DND-41 (cell line): ENCODE measurements around the gene CPEB1.

Experiments used
- ATAC-seq: fragments of 200-7000 bp; cut with Tn5 transposase; 3 replicates; pipeline ENCODE4 v1.9.1; 2021; ENCODE audit warnings: low read depth; ENCODE audit not compliant: insufficient read depth
- DNase-seq: peaks from one replicate; pipeline ENCODE4 v3.0.0-alpha.2; 2020
- H2AFZ ChIP-seq: 2 replicates; pipeline ENCODE4 v1.6.0; 2012; ENCODE audit warnings: low read depth, low read length
- H3K27ac ChIP-seq: 2 replicates; pipeline ENCODE4 v1.5.1; 2012; ENCODE audit warnings: low read length, inconsistent platforms
- H3K27me3 ChIP-seq: fragments of 200-600 bp; sonication (generic); 2 replicates; pipeline ENCODE4 v1.6.0; 2012; ENCODE audit warnings: low read length, mild to moderate bottlenecking, inconsistent platforms; ENCODE audit not compliant: insufficient read depth, poor library complexity
- H3K36me3 ChIP-seq: 2 replicates; pipeline ENCODE4 v1.5.1; 2012; ENCODE audit warnings: low read length, inconsistent platforms; ENCODE audit not compliant: insufficient read depth
- H3K4me1 ChIP-seq: 2 replicates; pipeline ENCODE4 v1.5.1; 2012; ENCODE audit warnings: mild to moderate bottlenecking, low read length; ENCODE audit not compliant: insufficient read depth
- H3K4me2 ChIP-seq: 2 replicates; pipeline ENCODE4 v1.6.0; 2012; ENCODE audit warnings: mild to moderate bottlenecking, moderate library complexity, low read length, inconsistent platforms; ENCODE audit not compliant: insufficient read depth
- H3K4me3 ChIP-seq, 2 experiments: fragments of 200-600 bp in 1 of 2; shearing (Covaris generic) in 1 of 2; 2 replicates each; pipeline ENCODE4 v1.5.1; 2012 to 2016; ENCODE audit warnings: inconsistent platforms in 2 of 2, low read length in 2 of 2, mild to moderate bottlenecking in 2 of 2, low read depth in 1 of 2, moderate library complexity in 1 of 2
- H3K79me2 ChIP-seq: 2 replicates; pipeline ENCODE4 v1.6.0; 2012; ENCODE audit warnings: low read length, inconsistent platforms; ENCODE audit not compliant: insufficient read depth
- H3K9ac ChIP-seq: 2 replicates; pipeline ENCODE4 v1.6.0; 2012; ENCODE audit warnings: low read depth, mild to moderate bottlenecking, inconsistent platforms, low read length, moderate library complexity
- H3K9me3 ChIP-seq: 2 replicates; pipeline ENCODE4 v1.5.1; 2012; ENCODE audit warnings: low read length, moderate library complexity, mild to moderate bottlenecking, inconsistent platforms; ENCODE audit not compliant: insufficient read depth, severe bottlenecking
- H4K20me1 ChIP-seq: 2 replicates; pipeline ENCODE4 v1.6.0; 2012; ENCODE audit warnings: low read length; ENCODE audit not compliant: insufficient read depth
- EZH2 ChIP-seq: IDR thresholded peaks from 3 replicates; pipeline ENCODE4 v1.6.1; 2012; ENCODE audit warnings: borderline replicate concordance, low read depth, mild to moderate bottlenecking, moderate library complexity, low read length, inconsistent platforms; ENCODE audit not compliant: severe bottlenecking
- TF ChIP-seq, protein P1 (sequence below): IDR thresholded peaks from 2 replicates; pipeline ENCODE4 v1.5.1; 2012; ENCODE audit warnings: borderline replicate concordance, low read length, moderate library complexity, mild to moderate bottlenecking; ENCODE audit not compliant: poor library complexity, severe bottlenecking; ENCODE audit errors: extremely low read depth

CPEB1 gene

DNA sequence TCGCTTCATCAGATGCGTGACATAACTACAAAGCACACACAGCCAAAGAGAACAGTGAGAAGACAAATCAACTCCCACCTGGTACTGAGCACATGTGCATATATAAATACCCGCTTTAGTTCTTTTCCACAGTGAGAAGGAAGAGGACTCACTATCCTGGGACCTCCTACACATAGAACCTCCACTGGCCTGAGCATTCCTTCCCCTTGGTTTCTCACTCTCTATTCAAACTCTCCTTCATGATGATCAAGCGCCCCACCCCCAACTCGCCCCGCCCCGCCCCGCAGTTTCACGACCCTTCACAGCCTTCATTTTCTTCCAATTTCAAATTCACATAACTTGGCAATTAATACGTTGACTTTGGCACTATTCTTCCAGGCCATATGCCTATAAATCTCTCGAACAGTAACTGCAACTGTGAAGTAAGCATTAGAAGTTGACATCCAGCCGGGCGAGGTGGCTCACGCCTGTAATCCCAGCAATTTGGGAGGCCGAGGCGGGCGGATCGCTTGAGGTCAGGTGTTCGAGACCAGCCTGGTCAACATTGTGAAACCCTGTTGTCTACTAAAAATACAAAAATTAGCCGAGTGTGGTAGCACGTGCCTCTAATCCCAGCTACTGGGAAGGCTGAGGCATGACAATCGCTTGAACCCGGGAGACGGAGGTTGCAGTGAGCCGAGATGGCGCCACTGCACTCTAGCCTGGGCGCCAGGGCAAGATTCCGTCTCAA lies 108.0 kb downstream of the CPEB1 start:
- H3K9me3 ChIP-seq: no peaks in the 10 kb centered on the region
- peaks cover 45% of the 10 kb centered on the region for H4K20me1 ChIP-seq
- H3K4me1 ChIP-seq: peaks cover 30% of the 10 kb centered on the region
- TF ChIP-seq, protein P1, sequence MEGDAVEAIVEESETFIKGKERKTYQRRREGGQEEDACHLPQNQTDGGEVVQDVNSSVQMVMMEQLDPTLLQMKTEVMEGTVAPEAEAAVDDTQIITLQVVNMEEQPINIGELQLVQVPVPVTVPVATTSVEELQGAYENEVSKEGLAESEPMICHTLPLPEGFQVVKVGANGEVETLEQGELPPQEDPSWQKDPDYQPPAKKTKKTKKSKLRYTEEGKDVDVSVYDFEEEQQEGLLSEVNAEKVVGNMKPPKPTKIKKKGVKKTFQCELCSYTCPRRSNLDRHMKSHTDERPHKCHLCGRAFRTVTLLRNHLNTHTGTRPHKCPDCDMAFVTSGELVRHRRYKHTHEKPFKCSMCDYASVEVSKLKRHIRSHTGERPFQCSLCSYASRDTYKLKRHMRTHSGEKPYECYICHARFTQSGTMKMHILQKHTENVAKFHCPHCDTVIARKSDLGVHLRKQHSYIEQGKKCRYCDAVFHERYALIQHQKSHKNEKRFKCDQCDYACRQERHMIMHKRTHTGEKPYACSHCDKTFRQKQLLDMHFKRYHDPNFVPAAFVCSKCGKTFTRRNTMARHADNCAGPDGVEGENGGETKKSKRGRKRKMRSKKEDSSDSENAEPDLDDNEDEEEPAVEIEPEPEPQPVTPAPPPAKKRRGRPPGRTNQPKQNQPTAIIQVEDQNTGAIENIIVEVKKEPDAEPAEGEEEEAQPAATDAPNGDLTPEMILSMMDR: no peak
- no peak for TF ChIP-seq EZH2
- no peak for DNase-seq
- peak overlapping the region; percentile 86 for H3K27ac ChIP-seq
- H3K4me3 ChIP-seq: peak overlapping the region; percentile 51 to 92
- ATAC-seq: no peak
- H3K4me2 ChIP-seq: peak overlapping the region; percentile 86
- H3K79me2 ChIP-seq: peaks cover 36% of the 10 kb centered on the region
- no peak overlapping the region for H2AFZ ChIP-seq
- H3K9ac ChIP-seq: peak overlapping the region; percentile 86
- H3K36me3 ChIP-seq: peaks cover 53% of the 10 kb centered on the region
- no peaks in the 10 kb centered on the region for H3K27me3 ChIP-seq

DNA sequence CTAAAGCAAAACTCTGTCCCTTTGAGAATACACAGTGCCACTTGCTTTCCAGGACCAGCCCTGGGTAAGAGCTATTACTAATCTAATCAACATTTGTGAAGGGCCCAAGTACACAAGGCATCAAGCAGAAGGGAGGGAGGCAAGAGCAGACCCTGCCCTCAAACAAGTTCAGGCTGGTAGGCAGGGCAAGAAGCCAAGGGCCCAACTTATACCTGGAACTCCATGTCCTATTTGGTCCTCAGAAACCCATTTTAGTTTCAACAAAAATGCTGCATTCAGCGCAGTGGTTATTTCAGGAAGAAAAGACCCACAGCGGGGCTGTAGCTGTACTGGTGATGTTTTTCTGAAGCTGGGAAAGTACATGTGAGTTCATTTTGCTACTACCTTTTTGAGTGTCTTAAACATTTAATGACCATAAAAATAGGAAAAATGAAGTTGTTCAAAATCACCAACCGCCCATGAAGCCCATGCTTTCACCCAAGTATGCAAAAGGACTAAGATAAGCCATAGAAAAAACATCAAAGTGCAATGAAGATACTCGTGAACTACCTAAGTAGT lies 109.7 kb downstream of the CPEB1 start:
- Histone ChIP-seq H2AFZ (no peak overlapping the region), H3K36me3 (peaks cover 66% of the 10 kb centered on the region), H4K20me1 (peaks cover 49% of the 10 kb centered on the region), H3K4me1 (peaks cover 25% of the 10 kb centered on the region), H3K9me3 (no peaks in the 10 kb centered on the region), H3K9ac (no peak overlapping the region), H3K4me2 (peak overlapping the region; percentile 86; the same call in 1 of the 2 replicates), H3K4me3 (peak overlapping the region in 1 of 2 experiments; percentile 0; a peak in 1 of 4 replicates), H3K79me2 (peaks cover 36% of the 10 kb centered on the region), H3K27me3 (no peaks in the 10 kb centered on the region), H3K27ac (no peak overlapping the region)
- ATAC-seq (no peak), DNase-seq (no peak)
- no peak for TF ChIP-seq EZH2
- TF ChIP-seq, protein P1: no peak

DNA sequence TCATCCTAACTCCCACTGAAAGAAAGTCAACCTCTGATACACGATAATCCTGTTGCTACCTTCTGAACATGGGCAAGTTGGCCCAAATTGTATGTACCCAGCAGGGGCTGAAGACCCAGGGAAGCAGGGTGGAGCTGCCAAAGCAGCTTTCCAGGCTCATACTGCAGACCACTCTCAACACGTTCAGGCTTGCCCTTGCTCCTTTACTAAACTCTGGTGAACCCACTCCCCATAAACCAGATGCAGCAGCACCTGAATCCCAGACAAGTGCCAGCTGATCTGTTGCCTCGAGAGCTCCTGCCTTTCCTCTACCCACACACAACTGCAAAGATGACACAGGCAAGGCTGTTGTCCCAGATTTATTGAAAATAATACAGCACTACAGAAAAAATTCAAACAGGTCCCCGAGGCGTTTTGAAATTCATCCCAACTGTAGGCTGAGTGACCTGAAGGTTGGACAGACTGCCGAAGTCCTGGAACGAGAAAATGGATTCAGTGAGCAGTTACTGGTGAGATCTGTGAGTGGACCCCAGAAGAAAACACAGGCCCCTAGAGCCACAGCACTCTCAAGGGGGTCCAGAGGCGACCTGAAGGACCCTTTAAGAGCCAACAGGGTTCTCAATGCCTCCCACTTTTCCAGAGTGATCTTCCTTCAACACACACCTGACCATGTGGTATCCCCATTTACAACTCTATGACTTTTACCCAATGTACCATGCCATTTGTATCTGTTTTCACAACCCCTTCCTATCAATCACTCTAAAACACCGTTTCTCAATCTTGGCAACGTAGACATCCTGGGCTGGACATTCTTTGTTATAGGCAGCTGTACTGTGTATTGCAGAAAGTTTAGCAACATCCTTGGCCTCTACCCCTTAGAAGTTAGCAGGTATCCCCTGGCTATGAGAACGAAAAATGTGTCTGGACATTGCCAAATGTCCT lies 110.5 kb downstream of the CPEB1 start:
- Histone ChIP-seq H3K27ac (no peak overlapping the region), H3K36me3 (peaks cover 66% of the 10 kb centered on the region), H3K9me3 (no peaks in the 10 kb centered on the region), H3K79me2 (peaks cover 36% of the 10 kb centered on the region), H3K4me3 (no peak overlapping the region), H3K4me2 (no peak overlapping the region), H4K20me1 (peaks cover 49% of the 10 kb centered on the region), H3K4me1 (peaks cover 25% of the 10 kb centered on the region), H3K9ac (no peak overlapping the region), H3K27me3 (no peaks in the 10 kb centered on the region), H2AFZ (no peak overlapping the region)
- no peak for DNase-seq
- no peak for ATAC-seq
- no peak for TF ChIP-seq EZH2
- TF ChIP-seq, protein P1: no peak
